DMS114 treated with DMSO at 0.1 percent for 48 hours (cell line): ENCODE results near the gene RFX2.
A peak's percentile ranks its signal among the peaks of the same experiment; 100 is the strongest.
"Not testable (repeated sequence)": the region's sequence is repeated elsewhere in the genome, so short reads cannot be mapped to it uniquely, and the experiment has no call there.

Experiments used
- DNase-seq: peaks from one replicate; lab custom pipeline; 2025; ENCODE audit not compliant: unreplicated experiment; lab: John Stamatoyannopoulos, UW

Gene RFX2

DNA sequence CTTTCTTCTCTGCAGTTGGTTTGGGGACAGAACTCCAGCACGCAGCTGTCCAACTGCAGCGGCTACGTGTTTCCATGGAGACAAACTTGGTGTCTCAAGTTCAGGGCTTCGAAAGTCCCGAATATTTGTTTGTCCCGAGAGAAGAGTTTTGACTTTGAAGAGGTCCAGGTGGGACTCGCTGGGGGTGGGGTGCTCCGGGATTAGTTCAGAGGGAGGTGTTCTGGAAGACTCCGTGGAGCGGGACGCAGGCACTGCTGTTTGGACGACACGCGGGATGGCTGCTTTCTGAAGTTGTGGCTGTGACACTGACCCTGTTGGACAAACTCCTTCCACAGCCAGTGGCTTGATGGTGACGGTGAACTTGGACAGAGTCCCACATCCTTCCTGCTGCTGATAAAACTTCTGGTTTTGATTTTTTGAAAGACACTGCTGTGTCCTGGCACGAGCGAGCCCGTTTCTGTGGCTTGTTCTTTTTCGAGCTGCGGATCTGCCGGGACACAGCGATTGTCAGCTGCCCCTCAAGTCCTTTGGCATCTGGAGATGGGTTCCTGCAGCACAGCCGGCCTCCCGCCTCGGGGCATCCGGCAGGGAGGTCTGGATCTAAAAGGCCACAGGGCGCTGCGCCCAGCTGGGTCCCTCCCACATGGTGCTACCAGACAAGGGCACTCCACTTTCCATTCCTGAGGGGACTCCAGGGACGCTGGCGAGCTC, 116.5 kb downstream of the RFX2 start:
- no peak for DNase-seq

DNA sequence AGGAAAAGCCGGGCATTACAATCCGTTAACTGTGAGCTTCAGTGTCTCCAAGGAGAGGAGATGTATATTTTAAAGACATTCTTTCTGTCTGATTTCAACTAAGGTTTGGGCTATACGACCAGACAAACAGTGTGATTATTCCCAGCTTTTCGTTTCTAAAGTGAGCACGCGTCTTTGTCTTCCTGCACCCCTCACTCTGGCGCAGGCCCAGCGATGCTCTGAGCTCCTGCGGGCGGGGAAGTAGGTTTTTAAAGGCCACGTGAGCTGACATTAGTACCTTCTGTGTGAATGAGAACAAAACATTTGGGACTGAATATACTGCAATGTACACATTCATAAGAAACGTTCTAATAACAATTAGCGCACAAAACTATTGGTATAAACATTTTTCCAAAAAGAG, 117.1 kb downstream of the RFX2 start:
- DNase-seq, result no peak

DNA sequence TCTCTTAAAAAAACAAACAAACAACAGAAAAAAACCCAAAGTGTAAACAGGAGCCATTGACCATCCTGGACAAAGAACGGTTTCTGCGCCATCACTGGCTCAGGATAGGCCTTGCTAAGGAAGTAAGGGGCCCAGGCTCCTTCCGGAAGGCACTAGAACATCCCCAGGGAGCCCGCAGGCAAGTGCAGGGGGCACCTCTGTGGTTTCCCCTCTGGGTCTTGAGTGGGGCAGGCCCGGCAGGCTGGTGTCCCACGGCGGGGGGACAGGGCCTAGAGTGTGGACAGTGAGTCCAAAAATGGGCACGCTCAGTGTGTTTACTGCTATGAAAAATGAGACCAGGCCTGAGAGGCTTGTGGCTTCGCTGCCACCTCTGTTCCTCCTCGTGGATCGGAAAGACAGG, 117.5 kb downstream of the RFX2 start:
- no peak for DNase-seq

DNA sequence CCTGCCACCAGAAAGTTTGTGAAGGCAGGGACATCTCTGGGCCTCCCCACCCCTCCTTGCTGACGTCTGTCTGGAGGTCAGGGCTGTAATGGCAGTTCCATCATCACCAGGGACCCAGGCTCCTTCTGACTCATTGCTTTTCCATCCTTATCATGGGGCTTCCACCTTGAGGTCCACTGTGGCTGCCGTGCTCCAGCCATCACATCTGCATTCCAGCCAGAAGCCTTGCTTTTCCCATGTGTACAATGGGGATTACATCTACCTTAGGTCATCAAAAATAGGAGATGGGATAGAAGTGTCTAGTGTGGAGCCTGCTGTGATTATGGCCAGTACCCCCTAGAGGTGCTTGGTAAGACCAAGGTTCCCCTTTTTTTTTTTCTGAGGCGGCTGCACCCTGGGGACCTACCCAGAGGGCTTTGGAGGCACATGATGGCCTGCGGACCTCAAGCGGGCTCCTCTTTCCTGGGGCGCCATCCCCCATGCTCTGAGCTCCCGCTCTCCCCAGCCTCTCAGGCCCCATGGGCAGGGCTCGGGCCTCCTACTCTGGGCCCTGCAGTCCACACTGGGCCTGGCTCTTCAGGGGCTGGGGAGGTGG, 119.0 kb downstream of the RFX2 start:
- DNase-seq, result no peak

DNA sequence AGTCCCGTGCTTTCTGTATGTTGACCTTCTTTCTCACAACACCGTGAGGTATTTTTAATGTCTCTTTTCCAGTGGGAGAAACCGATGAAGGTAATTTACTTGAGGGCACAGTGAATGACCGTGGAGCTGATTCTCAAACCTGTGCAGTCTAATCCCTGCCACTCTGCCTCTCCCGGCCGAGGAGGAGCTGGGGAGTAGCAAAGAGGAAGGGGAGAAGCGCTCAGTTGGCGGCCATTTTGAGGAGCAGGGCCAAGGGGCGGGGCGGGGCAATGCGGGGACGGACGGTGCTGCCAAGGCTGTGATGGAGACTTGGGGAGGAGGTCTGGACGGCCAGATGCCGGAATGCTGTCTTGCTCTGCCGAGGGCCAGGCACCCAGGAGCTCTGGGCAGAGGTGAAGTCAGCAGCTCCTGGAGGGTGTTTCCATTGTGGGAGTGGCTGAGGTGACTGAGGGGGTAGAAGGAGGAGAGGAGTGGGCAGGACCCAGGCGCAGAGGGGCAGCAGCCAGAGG, 120.0 kb downstream of the RFX2 start:
- peak; percentile 56 for DNase-seq

DNA sequence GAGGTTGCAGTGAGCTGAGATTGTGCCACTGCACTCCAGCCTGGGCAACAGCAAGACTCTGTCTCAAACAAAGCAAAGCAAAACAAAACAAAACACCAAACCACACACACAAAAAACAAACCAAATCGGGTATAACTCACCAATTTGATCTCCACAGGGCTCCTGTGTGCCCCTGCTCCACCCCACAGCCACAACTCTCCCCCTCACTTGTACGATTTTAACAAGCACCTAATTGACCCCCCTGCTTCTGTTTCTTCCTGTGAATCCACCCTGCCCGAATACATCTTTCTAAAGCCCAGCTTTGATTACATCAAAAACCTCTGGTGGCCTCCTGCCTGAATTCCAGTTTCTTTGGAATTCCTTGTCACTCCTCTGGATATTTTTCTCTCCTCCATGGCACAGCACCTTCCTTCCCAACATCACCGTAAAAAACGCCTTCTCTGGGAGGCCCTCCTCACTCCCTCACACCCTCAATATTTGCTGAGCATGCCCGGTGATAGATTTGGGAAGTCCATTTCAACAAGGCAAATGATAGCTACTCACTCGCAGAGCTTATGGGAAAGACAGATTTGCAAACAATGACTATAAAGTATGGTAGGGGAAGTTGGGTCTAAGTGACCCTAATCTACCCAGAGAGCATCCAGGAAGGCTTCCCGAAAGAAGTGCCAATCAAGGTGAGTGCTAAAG, 120.8 kb downstream of the RFX2 start:
- DNase-seq, result no peak

DNA sequence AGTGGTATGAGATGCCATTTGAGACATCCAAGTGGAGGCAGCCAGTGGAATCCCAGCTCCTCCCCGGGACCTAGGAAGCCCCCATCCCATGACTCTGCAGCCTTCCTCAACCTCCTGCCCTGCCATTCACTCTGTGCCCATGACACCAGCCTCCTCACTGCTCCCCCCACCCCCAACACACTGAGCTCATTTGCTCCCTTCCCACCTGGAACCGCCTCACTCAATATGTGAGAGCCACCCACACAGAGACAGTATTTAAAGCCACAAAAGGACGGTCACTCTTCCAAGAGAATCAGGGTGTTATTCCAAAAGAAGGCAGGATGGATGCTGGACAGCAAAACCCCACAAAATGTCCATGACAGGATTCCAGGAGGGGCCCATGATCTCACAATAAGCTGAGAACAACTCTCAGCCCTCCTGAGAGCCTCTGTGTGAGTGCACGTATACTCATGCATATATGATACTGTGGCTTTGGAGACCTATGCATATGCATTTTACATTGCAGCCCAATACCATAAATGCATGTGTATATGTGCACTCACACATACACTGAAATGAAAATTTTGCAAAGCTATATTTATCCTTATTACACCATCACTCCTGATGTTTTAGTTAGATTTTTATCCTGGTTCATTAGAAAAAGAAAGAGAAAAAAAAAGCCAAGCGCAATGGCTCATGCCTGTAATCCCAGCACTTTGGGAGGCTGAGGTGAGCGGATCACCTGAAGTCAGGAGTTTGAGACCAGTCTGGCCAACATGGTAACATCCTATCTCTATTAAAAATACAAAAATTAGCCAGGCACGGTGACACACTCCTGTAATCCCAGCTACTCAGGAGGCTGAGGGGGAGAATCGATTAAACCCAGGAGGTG, 121.5 kb downstream of the RFX2 start:
- no peak for DNase-seq

DNA sequence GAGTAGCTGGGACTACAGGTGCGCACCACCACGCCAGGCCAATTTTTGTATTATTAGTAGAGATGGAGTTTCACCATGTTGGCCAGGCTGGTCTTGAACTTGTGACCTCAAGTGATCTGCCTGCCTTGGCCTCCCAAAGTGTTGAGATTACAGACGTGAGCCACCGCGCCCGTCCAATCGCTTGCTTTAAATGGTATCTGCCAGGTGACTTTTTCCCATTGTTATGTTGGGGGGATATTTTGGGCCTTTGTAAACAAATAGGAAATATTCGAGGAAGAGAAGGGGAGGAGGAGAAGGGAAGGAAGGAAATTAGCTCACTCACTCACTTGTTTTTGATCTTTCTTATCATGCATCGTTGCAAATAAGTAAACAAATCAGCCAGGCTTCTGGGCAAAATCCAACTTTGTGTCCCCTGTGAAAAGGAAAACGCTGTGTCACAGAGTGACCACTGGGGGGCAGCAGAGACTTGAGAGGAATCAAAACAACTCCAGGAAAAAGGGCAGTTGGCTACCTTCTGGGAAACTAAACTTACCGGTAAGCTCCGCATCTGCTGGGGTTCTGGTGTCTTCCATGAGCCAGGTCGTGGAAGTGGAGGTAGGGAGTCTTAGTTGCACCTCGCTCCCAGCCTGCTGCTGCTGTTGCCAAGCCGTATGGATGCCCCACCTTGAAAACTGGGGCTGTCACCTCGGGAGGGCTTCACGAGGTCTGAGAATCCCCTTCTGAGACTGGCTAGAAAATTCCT, 123.1 kb downstream of the RFX2 start:
- DNase-seq, result peak; percentile 53

DNA sequence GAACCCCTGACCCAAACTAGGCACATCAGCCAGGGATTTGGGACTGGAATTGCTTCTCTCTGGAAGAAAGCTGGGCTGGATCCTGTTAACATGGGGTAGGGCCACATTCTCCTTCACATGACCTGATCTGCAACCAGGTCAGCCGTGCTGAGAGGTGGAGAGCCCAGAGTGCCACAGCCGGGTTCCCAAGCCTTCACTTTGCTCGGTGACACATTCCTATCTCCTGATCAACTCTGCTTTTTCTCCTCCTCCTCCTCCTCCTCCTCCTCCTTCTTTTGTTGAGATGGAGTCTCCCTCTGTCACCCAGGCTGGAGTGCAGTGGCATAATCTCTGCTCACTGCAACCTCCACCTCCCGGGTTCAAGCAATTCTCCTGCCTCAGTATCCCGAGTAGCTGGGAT, 124.5 kb downstream of the RFX2 start:
- not testable (repeated sequence) for DNase-seq

DNA sequence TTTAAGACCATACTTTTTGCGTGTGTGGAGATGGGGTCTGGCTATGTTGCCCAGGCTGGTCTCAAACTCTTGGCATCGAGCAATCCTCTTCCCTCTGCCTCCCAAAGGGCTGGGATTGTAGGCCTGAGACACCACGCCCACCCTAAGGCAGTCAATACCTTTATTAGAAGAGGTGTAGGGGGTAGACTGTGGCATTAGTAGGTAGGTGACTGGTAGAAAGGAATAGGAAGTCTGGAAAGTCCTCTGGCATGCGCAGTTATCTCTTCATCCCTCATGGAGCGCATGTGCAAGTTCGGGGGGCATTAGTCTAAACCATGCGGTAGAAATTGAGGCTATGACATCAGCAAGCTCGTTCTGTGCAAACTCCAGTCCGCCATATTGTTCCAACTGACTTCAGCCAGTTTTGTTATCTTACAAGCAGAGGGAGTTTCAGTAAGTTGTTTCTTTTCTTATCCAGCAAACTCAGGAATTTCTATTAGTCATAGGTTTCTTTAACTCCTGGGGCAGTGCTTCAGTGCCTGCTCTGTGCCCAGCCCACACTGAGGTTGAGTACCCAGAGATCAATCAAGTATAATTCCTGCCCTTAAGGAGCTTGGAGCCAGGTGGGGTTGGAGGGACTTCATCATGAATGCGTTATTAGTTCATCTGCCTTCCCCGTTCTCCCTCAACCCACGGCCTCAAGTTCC, 125.1 kb downstream of the RFX2 start:
- no peak for DNase-seq

DNA sequence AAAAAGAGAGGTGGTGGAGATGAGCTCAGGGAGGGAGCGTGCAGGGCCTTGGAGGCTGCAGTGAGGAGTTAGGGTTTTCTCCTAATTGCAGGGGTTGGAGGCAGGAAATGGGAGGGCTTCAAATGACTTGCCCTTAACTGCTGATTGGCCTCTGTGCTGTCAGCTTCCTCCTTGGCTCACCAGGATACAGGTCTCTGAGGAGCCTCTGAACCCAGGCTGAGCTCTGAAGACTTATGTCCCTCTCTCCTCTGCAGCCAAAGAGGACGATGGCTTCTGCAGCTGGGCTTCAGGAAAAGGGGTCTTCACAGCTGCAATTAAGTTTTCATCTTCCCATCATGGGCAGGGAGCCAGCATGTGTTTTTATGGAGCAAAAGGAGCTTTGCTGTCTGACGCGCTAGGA, 125.7 kb downstream of the RFX2 start:
- DNase-seq, result no peak

DNA sequence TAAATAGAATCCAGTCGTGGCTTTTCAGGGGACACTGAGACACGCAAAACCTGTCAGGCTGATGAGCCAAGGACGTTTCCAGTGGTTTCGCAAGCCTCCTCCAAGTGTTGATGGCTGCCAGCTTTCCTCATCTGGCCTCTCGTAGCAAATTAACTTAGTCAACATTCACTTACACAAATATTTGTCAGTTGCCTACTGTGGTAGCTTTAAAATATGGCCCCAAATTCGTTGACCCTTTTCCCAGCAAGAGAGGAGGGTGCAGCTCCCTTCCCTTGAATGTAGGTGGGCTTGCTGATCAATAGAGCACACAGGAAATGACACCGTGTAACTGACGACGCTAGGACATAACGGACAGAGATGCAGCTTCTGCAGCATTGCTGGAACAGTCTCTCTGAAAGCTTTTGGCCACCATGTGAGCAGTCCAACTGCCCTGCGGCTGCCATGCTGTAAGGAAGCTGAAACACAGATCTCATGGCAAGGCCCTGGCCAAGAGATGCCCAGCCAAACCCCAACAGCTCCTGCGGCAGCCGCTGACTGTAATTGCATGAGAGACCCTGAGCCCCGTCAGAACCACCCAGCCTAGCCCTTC, 126.8 kb downstream of the RFX2 start:
- DNase-seq, result no peak

DNA sequence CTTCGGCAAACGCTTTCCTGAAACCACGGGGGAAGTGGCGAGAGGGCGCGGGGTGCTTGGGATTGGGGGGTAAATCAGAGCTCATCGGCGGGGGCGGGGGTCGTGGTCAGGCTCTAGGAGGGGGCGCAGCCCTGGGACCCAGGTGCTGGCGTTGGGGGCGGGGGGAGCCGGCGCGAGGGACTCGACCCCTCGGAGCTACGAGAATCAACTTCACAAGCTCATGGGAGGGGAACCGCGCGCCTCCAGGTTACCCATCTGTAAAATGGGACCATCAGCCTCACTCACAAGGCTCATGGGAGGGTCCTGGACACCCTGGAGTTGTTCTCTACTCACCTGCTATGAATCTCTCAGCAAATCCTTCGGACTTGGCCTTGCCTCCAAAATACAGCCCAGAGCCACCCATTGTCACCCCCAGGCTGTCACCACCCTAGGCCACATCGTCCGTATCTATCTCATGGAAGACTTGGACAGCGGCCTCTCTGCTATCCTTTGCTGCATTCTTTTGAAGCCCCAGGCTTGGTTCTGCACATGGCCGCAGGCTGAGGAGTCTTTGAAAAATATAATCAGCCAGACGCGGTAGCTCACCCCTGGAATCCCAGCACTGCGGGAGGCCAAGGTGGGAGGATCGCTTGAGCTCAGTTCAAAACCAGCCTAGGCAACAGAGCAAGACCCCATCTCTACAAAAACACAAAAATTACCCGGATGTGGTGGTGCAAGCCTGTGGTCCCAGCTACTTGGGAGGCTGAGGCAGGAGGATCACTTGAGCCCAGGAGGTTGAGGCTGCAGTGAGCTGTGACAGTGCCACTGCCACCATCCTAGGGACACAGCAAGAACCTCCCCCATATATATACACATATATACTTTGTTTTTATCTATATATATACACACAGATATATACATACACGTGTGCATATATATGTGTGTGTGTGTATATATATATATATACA, 131.4 kb downstream of the RFX2 start:
- no peak for DNase-seq

DNA sequence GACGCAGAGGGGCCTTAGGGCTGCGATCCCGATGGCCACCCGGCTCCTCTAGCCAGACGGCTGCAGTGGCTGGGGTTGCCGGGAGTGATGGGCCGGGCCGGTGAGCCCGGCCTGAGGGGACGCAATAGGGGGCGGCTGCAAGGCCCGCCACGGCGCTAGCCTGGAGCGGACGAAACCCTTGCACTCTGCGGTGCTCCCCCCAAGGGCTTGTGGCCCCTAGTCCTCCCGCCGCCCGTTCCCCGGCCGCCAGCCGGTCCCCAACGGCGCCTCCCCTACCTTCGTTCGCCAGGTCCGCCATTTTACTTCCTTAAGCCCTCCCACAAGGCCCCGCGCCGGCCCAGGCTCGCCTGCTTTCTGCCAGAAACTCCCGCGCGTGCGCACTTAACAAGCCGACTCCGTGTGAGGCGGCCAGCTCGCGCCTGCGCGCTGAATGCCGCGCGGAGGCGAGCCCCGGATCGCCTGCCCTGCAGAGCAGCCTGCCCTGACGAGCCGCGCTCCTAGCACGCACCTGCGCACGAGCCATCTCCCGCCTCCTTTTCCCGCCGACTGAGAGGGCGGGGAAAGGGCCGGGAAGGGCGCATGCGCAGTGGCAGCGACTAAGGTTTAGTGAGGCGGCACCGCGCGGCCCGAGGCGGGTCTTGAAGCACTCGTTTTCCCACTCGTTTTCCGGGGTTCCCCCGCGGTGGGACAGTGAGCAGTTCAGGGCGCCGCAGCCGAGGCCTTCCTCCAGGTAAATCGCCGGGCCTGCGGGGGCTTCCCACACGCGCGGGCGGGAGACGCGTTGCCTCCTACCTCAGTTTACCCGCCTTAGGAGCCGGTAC, 132.3 kb downstream of the RFX2 start, which contains the start of gene RANBP3:
Gene RANBP3, minus strand, starts transcription at position 356 of the 821 bp plus-strand sequence. Its CDS starts 58 bp downstream, at position 298.
- peak; percentile 90 for DNase-seq

DNA sequence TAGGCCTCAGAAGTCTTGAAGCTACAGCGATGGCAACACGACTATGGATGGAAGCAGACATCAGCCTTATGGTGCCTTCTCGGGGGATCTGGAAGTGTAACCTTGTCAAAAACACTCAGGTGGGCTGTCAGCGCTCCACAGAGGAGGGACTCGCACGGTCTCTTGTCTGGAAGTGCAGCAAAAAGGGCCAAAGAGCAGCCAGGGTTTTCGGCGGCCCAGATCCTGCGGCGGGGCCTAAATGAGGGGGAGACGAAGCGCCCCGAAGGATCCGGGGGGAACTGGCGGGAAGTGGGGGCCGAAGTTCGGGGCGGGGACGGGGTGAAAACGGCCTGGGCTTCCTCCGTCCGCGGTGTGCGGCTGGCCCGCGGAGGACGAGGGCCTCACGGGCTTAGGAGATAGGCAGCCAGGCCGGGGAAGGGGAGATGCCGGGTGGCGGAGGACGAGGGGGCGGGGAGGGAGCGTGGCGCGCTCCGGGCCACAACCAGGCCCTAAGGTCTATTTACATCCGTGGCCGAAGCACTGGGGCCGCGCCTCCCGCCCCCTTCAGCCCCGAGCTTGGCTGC, 133.0 kb downstream of the RFX2 start:
- DNase-seq, result no peak

DNA sequence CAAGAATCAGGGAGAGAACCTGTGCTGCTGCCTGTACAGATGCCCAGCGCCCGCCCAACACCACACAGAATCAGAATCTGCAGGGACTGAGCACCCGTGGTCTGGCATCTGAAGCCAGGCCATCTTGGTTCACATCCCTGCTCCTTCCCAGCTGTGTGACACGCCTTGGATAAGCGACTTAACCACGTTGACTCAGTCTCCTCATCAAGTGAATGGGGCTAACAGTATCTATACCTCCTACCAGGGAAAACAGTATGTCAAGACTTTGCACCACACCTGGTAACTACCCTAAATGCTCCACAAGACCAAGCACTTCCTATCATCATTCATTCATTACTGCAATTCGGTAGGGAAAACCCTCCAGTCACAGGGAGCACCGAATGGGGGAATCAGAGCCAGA, 133.5 kb downstream of the RFX2 start:
- no peak for DNase-seq

DNA sequence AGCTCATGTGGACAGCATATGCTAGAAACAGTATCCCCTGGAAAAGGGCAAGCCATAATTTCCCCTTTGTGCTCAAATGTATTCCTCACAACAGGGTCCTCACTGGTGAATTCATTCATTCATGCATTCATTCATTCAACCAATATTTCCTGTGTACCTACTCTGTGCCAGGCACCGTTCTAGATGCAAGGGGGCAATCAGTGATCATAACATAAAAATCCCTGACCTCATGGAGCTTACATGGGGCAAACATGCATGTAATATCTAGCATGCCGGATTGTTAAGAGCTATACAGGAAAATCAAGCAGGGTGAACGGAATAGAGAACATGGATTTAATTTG, 134.9 kb downstream of the RFX2 start:
- no peak for DNase-seq
